ENCODE data around the gene CDYL. TPM values are rescaled to one million over a fixed set of nuclear protein-coding genes. Genes with fewer than 3 reads are reported as not detected.

The CDYL gene
- total RNA-seq, 5 donors from 2014 or later (not counting 1 experiment from before 2014, with no cell fraction given): 24.7 to 36.8 (median 30.2) TPM

DNA sequence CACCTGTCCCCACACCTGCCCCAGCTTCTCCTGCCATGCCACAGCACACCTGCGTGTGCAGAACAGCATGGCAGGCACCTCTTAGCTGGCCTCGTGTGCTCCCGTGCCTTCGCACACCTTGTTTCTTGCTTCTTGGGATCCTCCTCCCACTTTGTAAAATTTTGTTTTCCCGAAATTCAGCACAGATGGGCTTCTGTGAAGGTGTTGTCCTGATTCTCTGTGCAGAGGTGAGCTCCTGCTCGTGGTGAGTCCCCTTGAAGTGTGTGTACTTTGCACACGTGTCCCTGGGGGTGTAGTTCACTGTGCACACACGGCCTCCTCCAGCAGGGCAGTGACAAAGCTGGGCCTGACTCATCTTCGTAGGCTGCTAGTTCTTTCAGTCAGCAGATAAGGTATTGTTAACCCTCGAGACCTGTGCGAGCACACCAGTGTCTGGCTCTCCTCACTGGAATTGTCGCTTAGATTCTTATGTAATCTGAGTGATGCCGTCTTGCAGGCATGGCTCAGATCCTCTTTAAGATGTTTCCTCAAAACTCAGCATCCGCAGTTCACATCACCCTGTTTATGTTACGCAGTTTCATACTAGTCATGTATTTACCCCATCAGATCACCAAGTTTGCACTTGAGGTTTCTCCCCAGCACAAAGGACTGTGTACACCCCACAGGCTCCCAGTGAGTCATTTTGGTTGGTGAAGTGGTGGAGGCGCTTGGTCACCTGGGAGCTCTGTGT lies 77.7 kb downstream of the CDYL start:
- ATAC-seq (replicated peaks in 1 of 4) (peak in 1 of 4 experiments; percentile 42), DNase-seq (no peak)
- Mint-ChIP-seq H3K27ac (no peak overlapping the region), H3K27me3 (no peaks in the 10 kb centered on the region), H3K4me3 (no peak overlapping the region), H3K4me1 (peaks cover 83 to 88% (median 84%) of the 10 kb centered on the region in 3 donors), H3K9me3 (peaks cover 0 to 3% (median 0%) of the 10 kb centered on the region in 3 donors), H3K36me3 (peaks cover 37% of the 10 kb centered on the region)
- H3K27ac ChIP-seq (ENCODE audit: low read length): no peak overlapping the region
- ChIA-PET POLR2A (interaction anchor here in 1 of 2 donors (0.6 kb wide), 1 partner anchor 730 kb away, joined by 3 read pairs; no protein-coding TSS in a partner anchor), CTCF (no interaction called here)
- H3K36me3 ChIP-seq (ENCODE audit: control insufficient read depth in 2 of 2, extremely low read depth in 1 of 2, insufficient read depth in 1 of 2, low read length in 1 of 2): peaks cover 0 to 3% of the 10 kb centered on the region in 2 donors
- no peaks in the 10 kb centered on the region for H3K27me3 ChIP-seq (replicated peaks in 1 of 2; ENCODE audit: control insufficient read depth in 2 of 2, extremely low read depth in 1 of 2, insufficient read depth in 2 of 2, low read length in 1 of 2)
- no peak overlapping the region for H3K4me3 ChIP-seq (ENCODE audit: control insufficient read depth in 1 of 2, extremely low read depth in 1 of 2, low read length in 1 of 2)
- 80% methylated on average over 12 of the region's 16 CpGs for WGBS (ENCODE audit: insufficient coverage)
- H3K9me3 ChIP-seq: no peaks in the 10 kb centered on the region
- H3K4me1 ChIP-seq (ENCODE audit: control insufficient read depth in 1 of 2, extremely low read depth in 1 of 2, insufficient read depth in 2 of 2, low read length in 2 of 2): peaks cover 0 to 6% of the 10 kb centered on the region in 2 experiments

DNA sequence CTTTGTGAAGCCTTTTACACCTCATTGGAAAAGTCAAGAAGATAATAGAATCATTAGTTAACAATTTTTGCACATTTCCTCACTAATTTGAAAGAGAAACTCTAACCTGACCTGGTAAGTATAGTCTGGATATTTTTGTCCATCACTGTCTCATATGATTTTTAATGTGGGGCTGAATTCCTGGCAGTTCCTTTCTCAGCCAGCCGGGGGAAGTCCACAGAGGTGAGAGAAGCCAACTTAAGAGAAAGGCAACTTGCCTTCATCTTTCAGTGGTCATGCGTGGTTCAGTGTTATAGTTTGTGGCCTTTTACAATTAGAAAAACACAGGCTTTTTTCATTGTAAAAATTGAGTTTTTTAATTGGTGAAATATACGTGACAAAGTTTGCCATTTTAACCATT lies 80.6 kb downstream of the CDYL start:
- ChIA-PET POLR2A (no interaction called here), CTCF (no interaction called here)
- ATAC-seq (replicated peaks in 1 of 4) (no peak), DNase-seq (no peak)
- H3K9me3 Mint-ChIP-seq: peaks cover 0 to 5% (median 0%) of the 10 kb centered on the region in 3 donors
- no peak overlapping the region for H3K27ac Mint-ChIP-seq
- H3K4me3 Mint-ChIP-seq: no peak overlapping the region
- peaks cover 74 to 80% (median 74%) of the 10 kb centered on the region in 3 donors for H3K4me1 Mint-ChIP-seq
- peaks cover 42% of the 10 kb centered on the region for H3K36me3 Mint-ChIP-seq
- Histone ChIP-seq H3K9me3 (no peaks in the 10 kb centered on the region), H3K4me3 (ENCODE audit: control insufficient read depth in 1 of 2, extremely low read depth in 1 of 2, low read length in 1 of 2) (no peak overlapping the region), H3K27me3 (replicated peaks in 1 of 2; ENCODE audit: control insufficient read depth in 2 of 2, extremely low read depth in 1 of 2, insufficient read depth in 2 of 2, low read length in 1 of 2) (no peaks in the 10 kb centered on the region), H3K27ac (ENCODE audit: low read length) (no peak overlapping the region), H3K36me3 (ENCODE audit: control insufficient read depth in 2 of 2, extremely low read depth in 1 of 2, insufficient read depth in 1 of 2, low read length in 1 of 2) (peaks cover 0 to 3% of the 10 kb centered on the region in 2 donors), H3K4me1 (ENCODE audit: control insufficient read depth in 1 of 2, extremely low read depth in 1 of 2, insufficient read depth in 2 of 2, low read length in 2 of 2) (peaks cover 0 to 9% of the 10 kb centered on the region in 2 experiments)
- no peaks in the 10 kb centered on the region for H3K27me3 Mint-ChIP-seq
- 88% methylated on average over 1 of the region's 3 CpGs for WGBS (ENCODE audit: insufficient coverage)

DNA sequence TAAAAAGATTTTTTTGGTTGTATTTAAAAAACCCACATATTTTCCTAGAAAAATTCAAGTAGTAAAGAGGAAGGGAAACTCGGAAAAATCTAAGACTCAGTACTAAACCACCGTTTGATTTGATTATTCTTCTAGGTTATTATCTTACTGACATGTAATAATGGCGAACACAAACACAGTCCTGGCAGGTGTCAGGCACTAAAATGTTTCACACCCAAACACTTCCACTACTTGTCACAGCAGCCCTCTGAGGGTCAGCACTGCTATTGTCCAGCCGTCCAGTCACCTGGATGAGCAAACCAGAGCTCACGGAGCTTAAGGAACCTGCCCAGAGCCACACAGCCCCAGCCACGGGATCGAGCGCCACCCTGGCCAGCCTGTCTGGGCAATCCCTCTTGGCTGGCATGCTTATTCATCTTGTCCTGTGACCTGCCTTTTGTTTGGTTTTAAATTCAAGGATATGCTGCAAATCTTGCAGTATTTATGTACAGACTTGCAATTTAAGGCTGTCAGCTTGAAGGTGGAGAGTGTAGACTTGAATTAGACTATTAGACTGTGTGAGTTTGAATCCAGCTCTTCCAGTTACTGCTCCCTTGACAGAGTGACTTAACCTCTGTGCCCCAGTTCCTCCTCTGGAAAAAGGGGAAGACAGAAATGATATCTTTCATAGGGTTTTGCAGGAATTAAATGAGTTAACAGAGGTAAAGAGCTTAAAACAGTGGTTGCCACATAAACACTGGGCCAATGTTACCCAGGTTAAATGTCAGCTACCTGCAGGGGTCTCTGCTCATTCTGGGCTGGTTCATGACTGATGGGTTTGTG lies 82.2 kb downstream of the CDYL start:
- no peak overlapping the region for H3K27ac Mint-ChIP-seq
- POLR2A ChIA-PET: no interaction called here
- Histone ChIP-seq H3K27me3 (replicated peaks in 1 of 2; ENCODE audit: control insufficient read depth in 2 of 2, extremely low read depth in 1 of 2, insufficient read depth in 2 of 2, low read length in 1 of 2) (no peaks in the 10 kb centered on the region), H3K27ac (ENCODE audit: low read length) (no peak overlapping the region), H3K4me1 (ENCODE audit: control insufficient read depth in 1 of 2, extremely low read depth in 1 of 2, insufficient read depth in 2 of 2, low read length in 2 of 2) (peaks cover 0 to 9% of the 10 kb centered on the region in 2 experiments), H3K9me3 (no peaks in the 10 kb centered on the region), H3K36me3 (ENCODE audit: control insufficient read depth in 2 of 2, extremely low read depth in 1 of 2, insufficient read depth in 1 of 2, low read length in 1 of 2) (peaks cover 0 to 3% of the 10 kb centered on the region in 2 donors), H3K4me3 (ENCODE audit: control insufficient read depth in 1 of 2, extremely low read depth in 1 of 2, low read length in 1 of 2) (no peak overlapping the region)
- no peak for ATAC-seq (replicated peaks in 1 of 4)
- no peaks in the 10 kb centered on the region for H3K27me3 Mint-ChIP-seq
- no peak for DNase-seq
- peaks cover 51% of the 10 kb centered on the region for H3K36me3 Mint-ChIP-seq
- H3K9me3 Mint-ChIP-seq: peaks cover 0 to 9% (median 7%) of the 10 kb centered on the region in 3 donors
- 98% methylated on average over 5 of the region's 8 CpGs for WGBS (ENCODE audit: insufficient coverage)
- CTCF ChIA-PET: no interaction called here
- H3K4me1 Mint-ChIP-seq: peaks cover 58 to 68% (median 66%) of the 10 kb centered on the region in 3 donors
- no peak overlapping the region for H3K4me3 Mint-ChIP-seq

DNA sequence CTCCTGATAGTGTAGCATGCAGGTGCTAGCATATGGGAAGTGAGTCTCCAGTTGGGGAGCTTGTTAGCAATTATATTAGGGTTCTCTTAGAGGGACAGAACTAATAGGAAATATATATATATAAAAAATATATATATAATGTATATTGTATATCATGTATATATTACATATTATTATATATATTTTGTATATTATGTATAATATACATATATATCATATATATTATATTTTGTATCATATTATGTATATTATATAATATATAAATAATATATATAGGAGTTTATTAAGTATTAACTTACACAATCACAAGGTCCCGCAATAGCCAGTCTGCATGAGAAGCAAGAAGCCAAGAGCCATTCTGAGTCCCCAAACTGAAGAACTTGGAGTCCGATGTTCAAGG lies 84.2 kb downstream of the CDYL start:
- ChIA-PET POLR2A (no interaction called here), CTCF (no interaction called here)
- no peak overlapping the region for H3K4me3 ChIP-seq (ENCODE audit: control insufficient read depth in 1 of 2, extremely low read depth in 1 of 2, low read length in 1 of 2)
- H3K9me3 ChIP-seq: no peaks in the 10 kb centered on the region
- Mint-ChIP-seq H3K27ac (no peak overlapping the region), H3K9me3 (peaks cover 7 to 27% (median 22%) of the 10 kb centered on the region in 3 donors), H3K4me3 (no peak overlapping the region), H3K36me3 (peaks cover 57% of the 10 kb centered on the region), H3K27me3 (no peaks in the 10 kb centered on the region), H3K4me1 (peaks cover 39 to 58% (median 50%) of the 10 kb centered on the region in 3 donors)
- 100% methylated on average over 1 of the region's 2 CpGs for WGBS (ENCODE audit: insufficient coverage)
- DNase-seq (no peak), ATAC-seq (replicated peaks in 1 of 4) (no peak)
- no peak overlapping the region for H3K27ac ChIP-seq (ENCODE audit: low read length)
- no peaks in the 10 kb centered on the region for H3K27me3 ChIP-seq (replicated peaks in 1 of 2; ENCODE audit: control insufficient read depth in 2 of 2, extremely low read depth in 1 of 2, insufficient read depth in 2 of 2, low read length in 1 of 2)
- peaks cover 0 to 3% of the 10 kb centered on the region in 2 experiments for H3K4me1 ChIP-seq (ENCODE audit: control insufficient read depth in 1 of 2, extremely low read depth in 1 of 2, insufficient read depth in 2 of 2, low read length in 2 of 2)
- peaks cover 0 to 3% of the 10 kb centered on the region in 2 donors for H3K36me3 ChIP-seq (ENCODE audit: control insufficient read depth in 2 of 2, extremely low read depth in 1 of 2, insufficient read depth in 1 of 2, low read length in 1 of 2)

DNA sequence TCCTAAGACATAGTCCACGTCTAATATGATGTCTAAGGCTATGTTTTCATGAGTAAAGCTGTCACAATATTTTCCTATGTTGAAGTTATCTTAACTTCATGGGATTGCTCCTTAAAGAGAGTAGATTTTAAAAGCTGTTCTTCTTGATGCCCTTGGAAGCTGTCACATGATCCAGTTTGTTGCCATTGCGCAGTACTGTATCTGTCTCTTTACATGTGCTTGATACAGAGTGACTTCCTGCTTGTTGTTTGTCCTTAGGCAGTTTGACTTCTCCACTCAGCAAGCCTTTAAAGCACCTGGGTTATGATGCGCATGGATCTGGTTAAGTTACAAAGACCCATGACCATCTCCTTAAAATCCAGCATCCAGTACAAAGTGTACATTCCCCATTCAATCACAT lies 85.4 kb downstream of the CDYL start:
- ChIA-PET POLR2A (no interaction called here), CTCF (no interaction called here)
- Histone ChIP-seq H3K4me1 (ENCODE audit: control insufficient read depth in 1 of 2, extremely low read depth in 1 of 2, insufficient read depth in 2 of 2, low read length in 2 of 2) (peaks cover 0 to 3% of the 10 kb centered on the region in 2 experiments), H3K9me3 (no peaks in the 10 kb centered on the region), H3K4me3 (ENCODE audit: control insufficient read depth in 1 of 2, extremely low read depth in 1 of 2, low read length in 1 of 2) (no peak overlapping the region), H3K36me3 (ENCODE audit: control insufficient read depth in 2 of 2, extremely low read depth in 1 of 2, insufficient read depth in 1 of 2, low read length in 1 of 2) (no peaks in the 10 kb centered on the region), H3K27me3 (replicated peaks in 1 of 2; ENCODE audit: control insufficient read depth in 2 of 2, extremely low read depth in 1 of 2, insufficient read depth in 2 of 2, low read length in 1 of 2) (no peaks in the 10 kb centered on the region), H3K27ac (ENCODE audit: low read length) (no peak overlapping the region)
- peaks cover 56% of the 10 kb centered on the region for H3K36me3 Mint-ChIP-seq
- H3K27ac Mint-ChIP-seq: no peak overlapping the region
- peaks cover 7 to 36% (median 28%) of the 10 kb centered on the region in 3 donors for H3K9me3 Mint-ChIP-seq
- no peaks in the 10 kb centered on the region for H3K27me3 Mint-ChIP-seq
- H3K4me3 Mint-ChIP-seq: no peak overlapping the region
- no peak for DNase-seq
- 100% methylated on average over 2 of the region's 3 CpGs for WGBS (ENCODE audit: insufficient coverage)
- H3K4me1 Mint-ChIP-seq: peaks cover 30 to 48% (median 38%) of the 10 kb centered on the region in 3 donors
- ATAC-seq (replicated peaks in 1 of 4): no peak

DNA sequence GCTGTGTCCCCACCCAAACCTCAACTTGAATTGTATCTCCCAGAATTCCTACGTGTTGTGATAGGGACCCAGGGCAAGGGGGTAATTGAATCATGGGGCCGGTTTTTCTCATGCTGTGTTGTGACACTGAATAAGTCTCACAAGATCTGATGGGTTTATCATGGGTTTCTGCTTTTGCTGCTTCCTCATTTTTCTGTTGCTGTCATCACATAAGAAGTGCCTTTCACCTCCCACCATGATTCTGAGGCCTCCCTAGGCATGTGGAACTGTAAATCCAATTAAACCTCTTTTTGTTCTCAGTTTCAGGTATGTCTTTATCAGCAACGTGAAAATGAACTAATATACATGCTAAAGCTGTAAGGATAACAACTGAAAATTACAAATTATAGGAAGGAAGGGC lies 88.3 kb downstream of the CDYL start:
- ChIA-PET POLR2A (no interaction called here), CTCF (no interaction called here)
- H3K9me3 ChIP-seq: peaks cover 2% of the 10 kb centered on the region
- no peak overlapping the region for H3K27ac ChIP-seq (ENCODE audit: low read length)
- Mint-ChIP-seq H3K36me3 (peaks cover 59% of the 10 kb centered on the region), H3K4me1 (peaks cover 10 to 25% (median 14%) of the 10 kb centered on the region in 3 donors), H3K27ac (no peak overlapping the region), H3K4me3 (no peak overlapping the region), H3K9me3 (peaks cover 15 to 51% (median 44%) of the 10 kb centered on the region in 3 donors), H3K27me3 (no peaks in the 10 kb centered on the region)
- ATAC-seq (replicated peaks in 1 of 4) (no peak), DNase-seq (no peak)
- peaks cover 0 to 3% of the 10 kb centered on the region in 2 experiments for H3K4me1 ChIP-seq (ENCODE audit: control insufficient read depth in 1 of 2, extremely low read depth in 1 of 2, insufficient read depth in 2 of 2, low read length in 2 of 2)
- no peak overlapping the region for H3K4me3 ChIP-seq (ENCODE audit: control insufficient read depth in 1 of 2, extremely low read depth in 1 of 2, low read length in 1 of 2)
- no peaks in the 10 kb centered on the region for H3K27me3 ChIP-seq (replicated peaks in 1 of 2; ENCODE audit: control insufficient read depth in 2 of 2, extremely low read depth in 1 of 2, insufficient read depth in 2 of 2, low read length in 1 of 2)
- no CpG with 5 or more reads among the region's 3 CpGs for WGBS (ENCODE audit: insufficient coverage)
- no peaks in the 10 kb centered on the region for H3K36me3 ChIP-seq (ENCODE audit: control insufficient read depth in 2 of 2, extremely low read depth in 1 of 2, insufficient read depth in 1 of 2, low read length in 1 of 2)
